GM12878 (cell line): ENCODE results near the gene CACNG5.

Source experiments
- CTCF ChIP-seq, 3 experiments: IDR thresholded peaks in 2 of 3; conservative IDR thresholded peaks in 1 of 3; 2 replicates each; pipeline ENCODE4 v1.5.1; 2011; ENCODE audit warnings: low read depth in 3 of 3, low read length in 3 of 3, mild to moderate bottlenecking in 3 of 3, control low read depth in 2 of 3, moderate library complexity in 2 of 3, inconsistent platforms in 1 of 3, mixed read lengths in 1 of 3; ENCODE audit not compliant: control insufficient read depth in 2 of 3, insufficient read depth in 1 of 3; ENCODE audit errors: extremely low read depth in 1 of 3
- EP300 ChIP-seq, 2 experiments: fragments of 150-350 bp in 1 of 2; IDR thresholded peaks; 2 replicates each; pipeline ENCODE4 v1.6.1; 2011 to 2012; ENCODE audit warnings: low read depth in 2 of 2, low read length in 2 of 2, borderline replicate concordance in 1 of 2, improper control_type of control experiment in 1 of 2, inconsistent platforms in 1 of 2; ENCODE audit not compliant: control insufficient read depth in 1 of 2

GRCh38 chr17:66841328-66841727 lies 6.4 kb downstream of the CACNG5 start:
- no peak for TF ChIP-seq CTCF (IDR thresholded peaks at IDR 0.05 in 2 of 3, conservative IDR thresholded peaks at IDR 0.05 in 1 of 3; ENCODE audit: control insufficient read depth in 2 of 3, extremely low read depth in 1 of 3, insufficient read depth in 1 of 3, low read depth in 3 of 3, low read length in 3 of 3)
- TF ChIP-seq EP300 (IDR thresholded peaks at IDR 0.05; ENCODE audit: borderline replicate concordance in 1 of 2, control insufficient read depth in 1 of 2, low read depth in 2 of 2, low read length in 2 of 2): no peak
